H7 (cell line): Measurements from ENCODE around the gene CCT4. TPM values are rescaled to one million over a fixed set of nuclear protein-coding genes. Genes with fewer than 3 reads are reported as not detected.
A peak's percentile ranks its signal among the peaks of the same experiment; 100 is the strongest.
"Not testable (repeated sequence)": the region's sequence is repeated elsewhere in the genome, so short reads cannot be mapped to it uniquely, and the experiment has no call there.

ENCODE experiments used
- DNase-seq: peaks from one replicate; pipeline ENCODE4 v3.0.0; 2012
- H3K27me3 ChIP-seq: 2 replicates; pipeline ENCODE4 v1.6.0; 2011; ENCODE audit warnings: mild to moderate bottlenecking, low read length; ENCODE audit not compliant: control insufficient read depth, insufficient read depth
- H3K36me3 ChIP-seq: replicated peaks from 2 replicates; pipeline ENCODE4 v1.5.1; 2011; ENCODE audit warnings: low read length; ENCODE audit not compliant: control insufficient read depth, insufficient read depth
- H3K4me3 ChIP-seq: 2 replicates; pipeline ENCODE4 v1.5.1; 2011; ENCODE audit warnings: low read depth, mild to moderate bottlenecking, control low read depth, low read length, moderate library complexity; ENCODE audit not compliant: insufficient read depth
- total RNA-seq: library from RNA; depleted of rRNA; stranded (reverse); fragments of >200 nt; shearing (Covaris generic); gene quantifications from 2 replicates; pipeline ENCODE4 v1.2.3, GENCODE V29; 2014

Gene CCT4
- total RNA-seq, 1 experiment from 2014 or later: 377 TPM

- Histone ChIP-seq H3K4me3 (peak within 1 kb of the TSS; percentile 85), H3K27me3 (no peaks in the 10 kb centered on the region), H3K36me3 (no peaks in the 10 kb centered on the region)
- peak; percentile 79 for DNase-seq
Measured at GRCh38 chr2:61905372-61906185, 17.1 kb upstream of the CCT4 start, which contains the start of gene COMMD1. COMMD1 (plus strand) TSS chr2:61905674; CDS start chr2:61905679, 5 bp downstream.

DNA sequence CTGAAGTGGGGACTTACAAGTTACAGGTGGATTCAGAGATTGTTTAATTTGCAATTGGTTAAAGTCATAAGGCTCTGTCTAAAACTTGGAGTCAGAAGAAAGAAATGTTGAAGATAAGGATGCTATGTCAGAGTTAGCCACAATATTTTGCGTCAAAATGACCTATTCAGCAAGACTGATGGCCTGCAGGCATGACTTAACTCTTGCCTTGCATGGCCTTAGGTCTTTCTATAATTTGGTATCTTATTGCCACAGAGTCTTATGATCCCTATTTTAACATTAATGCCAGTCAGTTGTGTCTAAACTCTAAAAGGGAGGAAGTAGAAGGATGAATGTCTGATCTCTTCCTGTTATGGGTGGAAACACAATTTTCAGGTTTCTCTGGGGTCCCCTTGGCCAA lies 11.8 kb upstream of the CCT4 start:
- Histone ChIP-seq H3K36me3 (no peaks in the 10 kb centered on the region), H3K4me3 (no peak overlapping the region), H3K27me3 (no peaks in the 10 kb centered on the region)
- no peak for DNase-seq

DNA sequence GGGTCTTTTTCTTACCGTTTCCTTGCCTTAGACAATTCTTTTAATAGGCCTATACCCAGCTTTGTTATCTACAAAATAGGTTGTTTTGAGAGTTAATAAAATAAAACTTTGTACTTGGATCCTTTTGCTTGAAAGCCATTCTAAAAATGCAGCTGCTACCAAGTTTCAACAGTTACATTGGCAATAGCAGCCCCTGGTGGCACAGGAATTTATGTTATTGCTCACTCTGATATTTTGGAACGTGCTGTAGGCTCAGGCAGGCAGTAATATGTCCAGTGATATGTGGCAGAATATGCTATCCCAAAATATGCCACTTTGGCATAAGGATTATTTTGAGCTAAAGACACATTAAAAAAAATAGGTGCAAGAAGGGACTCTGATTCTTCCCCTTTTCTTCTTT lies 10.4 kb upstream of the CCT4 start:
- Histone ChIP-seq H3K36me3 (no peaks in the 10 kb centered on the region), H3K4me3 (no peak overlapping the region), H3K27me3 (no peaks in the 10 kb centered on the region)
- no peak for DNase-seq

- DNase-seq: peak; percentile 21
- Histone ChIP-seq H3K4me3 (peak overlapping the region; percentile 99), H3K27me3 (no peaks in the 10 kb centered on the region), H3K36me3 (peaks cover 16% of the 10 kb centered on the region)
Measured at GRCh38 chr2:61887717-61888266, 664 bp downstream of the CCT4 start.

DNA sequence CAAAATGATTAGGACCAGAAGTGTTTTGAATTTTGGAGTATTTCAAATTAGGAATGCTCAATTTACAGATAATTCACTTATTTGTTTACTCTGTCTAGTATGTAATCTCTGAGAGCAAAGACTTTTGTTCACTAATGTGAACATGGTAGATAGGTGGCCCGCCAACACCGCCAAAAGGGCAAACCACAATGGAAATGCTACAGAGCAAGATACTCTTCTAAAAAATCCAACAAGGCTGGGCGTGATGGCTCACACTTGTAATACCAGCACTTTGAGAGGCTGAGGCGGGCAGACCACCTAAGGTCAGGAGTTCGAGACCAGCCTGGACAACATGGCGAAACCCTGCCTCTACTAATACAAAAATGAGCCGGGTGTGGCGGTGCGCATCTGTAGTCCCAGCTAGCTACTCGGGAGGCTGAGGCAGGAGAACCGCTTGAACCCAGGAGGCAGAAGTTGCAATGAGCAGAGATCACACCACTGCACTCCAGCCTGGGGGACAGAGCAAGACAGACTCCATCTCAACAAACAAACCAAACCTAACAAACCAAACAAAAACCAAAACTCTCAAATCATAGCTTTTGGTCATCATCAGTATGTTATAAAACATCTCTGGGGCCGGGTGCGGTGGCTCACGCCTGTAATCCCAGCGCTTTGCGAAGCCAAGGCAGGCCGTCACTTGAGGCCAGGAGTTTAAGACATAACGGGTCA lies 2.4 kb downstream of the CCT4 start:
- DNase-seq: no peak
- peaks cover 26% of the 10 kb centered on the region for H3K36me3 ChIP-seq
- no peaks in the 10 kb centered on the region for H3K27me3 ChIP-seq
- H3K4me3 ChIP-seq: no peak overlapping the region

GRCh38 chr2:61882850-61883249 lies 5.6 kb downstream of the CCT4 start:
- Histone ChIP-seq H3K27me3 (no peaks in the 10 kb centered on the region), H3K4me3 (no peak overlapping the region), H3K36me3 (peaks cover 47% of the 10 kb centered on the region)
- DNase-seq: no peak

DNA sequence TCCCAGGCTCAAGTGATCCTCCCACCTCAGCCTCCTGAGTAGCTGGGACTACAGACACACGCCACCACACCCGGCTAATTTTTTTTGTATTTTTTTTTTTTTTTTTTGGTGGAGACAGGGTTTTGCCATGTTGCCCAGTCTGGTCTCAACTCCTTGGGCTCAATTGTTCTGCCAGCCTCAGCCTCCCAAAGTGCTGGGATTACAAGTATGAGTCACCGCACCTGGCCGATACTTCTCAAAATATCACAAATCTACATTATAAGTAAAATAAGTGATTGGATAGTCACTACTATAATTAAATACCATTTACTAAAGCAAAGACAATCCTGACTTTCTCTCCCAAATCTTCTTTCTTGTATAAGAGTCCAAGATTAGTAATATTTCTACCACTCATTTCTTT lies 9.1 kb downstream of the CCT4 start:
- H3K4me3 ChIP-seq, DNase-seq, H3K27me3 ChIP-seq: not testable (repeated sequence)
- peaks cover 60% of the 10 kb centered on the region for H3K36me3 ChIP-seq

- H3K4me3 ChIP-seq: no peak overlapping the region
- H3K36me3 ChIP-seq: peaks cover 58% of the 10 kb centered on the region
- DNase-seq: no peak
- no peaks in the 10 kb centered on the region for H3K27me3 ChIP-seq
Measured at GRCh38 chr2:61878761-61879160, 9.7 kb downstream of the CCT4 start.

DNA sequence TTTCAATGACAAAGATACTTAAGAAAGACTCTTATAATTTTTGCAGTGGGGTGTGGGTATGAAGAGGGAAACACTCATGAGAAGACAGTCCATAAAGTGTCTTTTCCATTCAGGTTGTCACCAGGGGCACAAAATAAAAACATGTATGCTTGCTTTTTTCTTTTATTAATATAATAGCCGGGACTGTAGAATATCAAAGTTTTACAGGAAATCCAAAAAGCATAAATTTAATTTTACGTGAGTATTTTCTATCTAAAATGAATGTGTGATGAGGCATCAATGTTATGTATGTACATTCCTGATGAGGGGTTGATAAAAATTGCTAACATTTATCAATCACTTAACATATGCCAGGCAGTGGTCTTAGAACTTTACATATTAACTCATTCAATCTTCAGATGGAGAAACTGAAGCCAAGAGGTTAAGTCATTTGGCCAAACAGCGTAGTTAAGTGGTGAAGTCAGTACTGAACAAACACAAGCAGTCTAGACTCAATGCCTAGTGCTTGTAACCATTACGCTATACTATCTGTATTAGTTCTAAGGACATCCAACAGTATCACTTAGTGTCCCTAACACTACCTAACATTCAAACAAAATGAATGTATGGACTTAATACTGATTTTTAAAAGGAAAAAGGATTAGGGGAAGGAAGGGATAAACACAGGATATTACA lies 10.7 kb downstream of the CCT4 start:
- Histone ChIP-seq H3K4me3 (no peak overlapping the region), H3K27me3 (no peaks in the 10 kb centered on the region), H3K36me3 (peaks cover 52% of the 10 kb centered on the region)
- no peak for DNase-seq

DNA sequence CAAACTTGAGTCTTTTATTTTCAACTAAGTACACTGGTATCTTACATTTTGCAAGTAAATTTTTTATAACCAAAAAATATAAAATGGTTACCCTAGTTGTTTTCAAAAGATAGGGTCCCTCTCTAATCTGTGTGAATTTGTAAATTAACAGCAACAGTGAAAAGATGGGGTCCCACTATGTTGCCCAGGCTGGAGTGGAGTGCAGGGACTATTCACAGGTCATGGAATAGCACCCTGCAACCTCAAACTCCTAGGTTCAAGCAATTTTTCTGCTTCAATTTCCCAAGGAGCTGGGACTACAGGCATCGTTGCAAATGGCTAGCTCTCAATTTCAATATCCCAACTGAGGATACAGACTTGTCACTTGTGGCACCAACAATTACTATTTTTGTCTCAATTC lies 12.1 kb downstream of the CCT4 start:
- DNase-seq: no peak

GRCh38 chr2:61866482-61867089 lies 21.9 kb downstream of the CCT4 start:
- H3K36me3 ChIP-seq: peaks cover 16% of the 10 kb centered on the region
- not testable (repeated sequence) for DNase-seq, H3K27me3 ChIP-seq, H3K4me3 ChIP-seq

More for the DNA sequence above, 12.1 kb downstream of the CCT4 start:
- Histone ChIP-seq H3K27me3 (no peaks in the 10 kb centered on the region), H3K36me3 (peaks cover 50% of the 10 kb centered on the region), H3K4me3 (no peak overlapping the region)

DNA sequence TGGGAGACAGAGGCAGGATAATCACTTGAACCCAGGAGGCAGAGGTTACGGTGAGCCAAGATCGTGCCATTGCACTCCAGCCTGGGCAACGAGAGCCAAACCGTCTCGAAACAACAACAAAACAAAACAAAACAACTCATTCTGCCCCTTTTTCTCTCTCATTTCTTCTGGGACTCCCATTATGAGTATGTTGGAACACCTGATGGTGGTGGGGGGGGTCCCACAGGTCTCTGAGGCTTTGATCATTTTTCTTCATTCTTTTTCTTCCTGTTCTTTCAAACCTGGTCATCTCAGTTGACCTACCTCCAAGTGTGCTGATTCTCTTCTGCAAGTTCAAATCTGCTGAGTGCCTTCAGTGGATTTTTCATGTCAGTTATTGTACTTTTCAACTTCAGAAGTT lies 26.4 kb downstream of the CCT4 start:
- DNase-seq: no peak
- H3K36me3 ChIP-seq: no peaks in the 10 kb centered on the region; the same call in 1 of the 2 replicates
- no peak overlapping the region for H3K4me3 ChIP-seq
- no peaks in the 10 kb centered on the region for H3K27me3 ChIP-seq

- H3K36me3 ChIP-seq: no peaks in the 10 kb centered on the region
- DNase-seq: peak; percentile 19
- no peaks in the 10 kb centered on the region for H3K27me3 ChIP-seq
- no peak overlapping the region for H3K4me3 ChIP-seq
Measured at GRCh38 chr2:61857224-61857623, 31.2 kb downstream of the CCT4 start.

- H3K4me3 ChIP-seq: peak overlapping the region; percentile 85
- H3K36me3 ChIP-seq: no peaks in the 10 kb centered on the region
- no peak for DNase-seq
- no peaks in the 10 kb centered on the region for H3K27me3 ChIP-seq
Measured at GRCh38 chr2:61855318-61855613, 33.2 kb downstream of the CCT4 start.
